IMR-90 (cell line): ENCODE data around the gene AKIP1. TPM values are rescaled to one million over a fixed set of nuclear protein-coding genes. Genes with fewer than 3 reads are reported as not detected.

Source experiments
- ATAC-seq: fragments of 200-7000 bp; cut with Tn5 transposase; 2 replicates; pipeline ENCODE4 v1.9.1; 2020; ENCODE audit warnings: low read depth, mild to moderate bottlenecking, moderate library complexity
- BruUV-seq: library from RNA; stranded (reverse); fragments of 400-500 nt; replicated peaks from 2 replicates; lab custom pipeline; 2021; lab: Mats Ljungman, UMichigan
- CTCF ChIA-PET: fragments of 300-600 bp; formaldehyde crosslinking; extraction: SDS; loops from one replicate; lab custom pipeline; 2021; ENCODE audit warnings: antibody characterized with exemption; lab: Yijun Ruan, JAX
- POLR2A ChIA-PET: fragments of 300-600 bp; sonication (Branson Sonifier 250); formaldehyde crosslinking; loops from one replicate; lab custom pipeline; 2022; ENCODE audit warnings: antibody characterized with exemption; ENCODE audit not compliant: unreplicated experiment; lab: Charles Lee
- DNase-seq: peaks from one replicate; pipeline ENCODE4 v3.0.0; 2013
- H2AFZ ChIP-seq: replicated peaks from 2 replicates; pipeline ENCODE3; 2013; ENCODE audit warnings: low read length, mild to moderate bottlenecking; ENCODE audit not compliant: poor library complexity
- H2AK5ac ChIP-seq: 2 replicates; pipeline ENCODE4 v1.6.1; 2013; ENCODE audit warnings: low read depth, low read length, inconsistent platforms
- H2AK9ac ChIP-seq: replicated peaks from 2 replicates; pipeline ENCODE3; 2013; ENCODE audit warnings: mild to moderate bottlenecking, low read depth, low read length, moderate library complexity; ENCODE audit not compliant: poor library complexity
- H2BK120ac ChIP-seq: 2 replicates; pipeline ENCODE4 v1.6.1; 2013; ENCODE audit warnings: low read depth, low read length, inconsistent platforms
- H2BK15ac ChIP-seq: 3 replicates; pipeline ENCODE4 v1.6.1; 2013; ENCODE audit warnings: low read depth, low read length, inconsistent platforms
- H2BK20ac ChIP-seq: 2 replicates; pipeline ENCODE4 v1.6.1; 2013; ENCODE audit warnings: low read depth, mild to moderate bottlenecking, inconsistent platforms, low read length, moderate library complexity
- H2BK5ac ChIP-seq: 2 replicates; pipeline ENCODE4 v1.6.1; 2013; ENCODE audit warnings: mild to moderate bottlenecking, low read depth, low read length, inconsistent platforms; ENCODE audit not compliant: poor library complexity, severe bottlenecking
- H3K14ac ChIP-seq: replicated peaks from 2 replicates; pipeline ENCODE4 v1.6.1; 2013; ENCODE audit warnings: low read depth, low read length, inconsistent platforms
- H3K18ac ChIP-seq: 2 replicates; pipeline ENCODE4 v1.6.1; 2013; ENCODE audit warnings: low read depth, low read length, control low read depth
- H3K23ac ChIP-seq: 2 replicates; pipeline ENCODE4 v1.6.1; 2013; ENCODE audit warnings: low read depth, low read length, inconsistent platforms
- H3K27ac ChIP-seq: 2 replicates; pipeline ENCODE4 v1.5.1; 2013; ENCODE audit warnings: mild to moderate bottlenecking, control low read depth, low read length; ENCODE audit not compliant: insufficient read depth
- H3K27me3 ChIP-seq: 2 replicates; pipeline ENCODE4 v1.6.1; 2013; ENCODE audit warnings: low read length; ENCODE audit not compliant: control insufficient read depth, insufficient read depth
- H3K36me3 ChIP-seq: 2 replicates; pipeline ENCODE4 v1.6.1; 2013; ENCODE audit warnings: low read length, mixed read lengths; ENCODE audit not compliant: control insufficient read depth, insufficient read depth
- H3K4ac ChIP-seq: 2 replicates; pipeline ENCODE4 v1.6.1; 2013; ENCODE audit warnings: low read depth, low read length, inconsistent platforms
- H3K4me1 ChIP-seq: 2 replicates; pipeline ENCODE4 v1.6.1; 2013; ENCODE audit warnings: low read length, mixed read lengths; ENCODE audit not compliant: control insufficient read depth, insufficient read depth
- H3K4me2 ChIP-seq: 2 replicates; pipeline ENCODE4 v1.6.1; 2013; ENCODE audit warnings: low read depth, mild to moderate bottlenecking, control low read depth, low read length, moderate library complexity
- H3K4me3 ChIP-seq: 2 replicates; pipeline ENCODE4 v1.5.1; 2013; ENCODE audit warnings: low read depth, mild to moderate bottlenecking, control low read depth, low read length, moderate library complexity; ENCODE audit not compliant: insufficient read depth
- H3K56ac ChIP-seq: 2 replicates; pipeline ENCODE4 v1.6.1; 2013; ENCODE audit warnings: low read length, inconsistent platforms; ENCODE audit not compliant: insufficient read depth; ENCODE audit errors: extremely low read depth
- H3K79me1 ChIP-seq, 2 experiments: 2 replicates each; pipeline ENCODE4 v1.6.1; 2013; ENCODE audit warnings: low read length in 2 of 2, inconsistent platforms in 1 of 2, low read depth in 1 of 2
- H3K9ac ChIP-seq: 2 replicates; pipeline ENCODE4 v1.6.1; 2013; ENCODE audit warnings: low read depth, low read length, control low read depth
- H3K9me1 ChIP-seq: 2 replicates; pipeline ENCODE4 v1.6.1; 2013; ENCODE audit warnings: low read length, inconsistent platforms; ENCODE audit not compliant: insufficient read depth
- H3K9me3 ChIP-seq: 2 replicates; pipeline ENCODE4 v1.6.1; 2013; ENCODE audit warnings: low read length; ENCODE audit not compliant: control insufficient read depth, insufficient read depth
- H4K20me1 ChIP-seq: 2 replicates; pipeline ENCODE4 v1.6.1; 2013; ENCODE audit warnings: low read length, inconsistent platforms; ENCODE audit not compliant: insufficient read depth
- H4K5ac ChIP-seq: 2 replicates; pipeline ENCODE4 v1.6.1; 2013; ENCODE audit warnings: mild to moderate bottlenecking, low read depth, low read length, control low read depth
- H4K8ac ChIP-seq, 2 experiments: 2 replicates each; pipeline ENCODE4 v1.6.1; 2013; ENCODE audit warnings: low read depth in 2 of 2, low read length in 2 of 2, control low read depth in 1 of 2, inconsistent platforms in 1 of 2
- H4K91ac ChIP-seq: 2 replicates; pipeline ENCODE4 v1.6.1; 2013; ENCODE audit warnings: low read depth, low read length, inconsistent platforms; ENCODE audit not compliant: insufficient read depth
- BHLHE40 ChIP-seq: fragments of 150-350 bp; IDR thresholded peaks from 2 replicates; pipeline ENCODE4 v1.6.1; 2016; ENCODE audit warnings: mild to moderate bottlenecking, low read depth, low read length
- CEBPB ChIP-seq: IDR thresholded peaks from 2 replicates; pipeline ENCODE4 v1.6.1; 2012; ENCODE audit warnings: low read depth, low read length, improper control_type of control experiment
- CHD1 ChIP-seq: IDR thresholded peaks from 2 replicates; pipeline ENCODE4 v1.6.1; 2012; ENCODE audit warnings: low read depth, low read length, improper control_type of control experiment
- FOS ChIP-seq: fragments of 150-350 bp; IDR thresholded peaks from 2 replicates; pipeline ENCODE4 v1.6.1; 2016; ENCODE audit warnings: low read depth, low read length
- MAFK ChIP-seq: IDR thresholded peaks from 2 replicates; pipeline ENCODE4 v1.6.1; 2012; ENCODE audit warnings: low read depth, low read length, improper control_type of control experiment
- MAZ ChIP-seq: IDR thresholded peaks from 2 replicates; pipeline ENCODE4 v1.6.1; 2012; ENCODE audit warnings: low read depth, mild to moderate bottlenecking, low read length, improper control_type of control experiment, moderate library complexity, borderline replicate concordance
- MXI1 ChIP-seq: IDR thresholded peaks from 2 replicates; pipeline ENCODE4 v1.6.1; 2012; ENCODE audit warnings: low read depth, mild to moderate bottlenecking, low read length, moderate library complexity, borderline replicate concordance
- NFE2L2 ChIP-seq: fragments of 150-350 bp; IDR thresholded peaks from 2 replicates; pipeline ENCODE4 v1.6.1; 2016; ENCODE audit warnings: low read depth, mild to moderate bottlenecking, low read length
- POLR2A ChIP-seq: IDR thresholded peaks from 2 replicates; pipeline ENCODE4 v1.6.1; 2012; ENCODE audit warnings: mild to moderate bottlenecking, low read depth, low read length
- RAD21 ChIP-seq: IDR thresholded peaks from 2 replicates; pipeline ENCODE4 v1.6.1; 2012; ENCODE audit warnings: low read length, improper control_type of control experiment
- RCOR1 ChIP-seq: IDR thresholded peaks from 2 replicates; pipeline ENCODE4 v1.6.1; 2012; ENCODE audit warnings: mild to moderate bottlenecking, low read length, improper control_type of control experiment; ENCODE audit not compliant: insufficient replicate concordance
- RFX5 ChIP-seq: IDR thresholded peaks from 2 replicates; pipeline ENCODE4 v1.8.0; 2012; ENCODE audit warnings: low read depth, mild to moderate bottlenecking, low read length, moderate library complexity
- SMC3 ChIP-seq: fragments of 150-350 bp; IDR thresholded peaks from 2 replicates; pipeline ENCODE4 v1.6.1; 2016; ENCODE audit warnings: low read depth, mild to moderate bottlenecking, antibody characterized with exemption, low read length, moderate library complexity
- whole genome bisulfite sequencing, 2 experiments: methylation state at CpG; one replicate each; pipeline versions ENCODE4 v1.1.5 to v1.1.7; 2013; ENCODE audit warnings: missing lambda C conversion rate in 2 of 2; ENCODE audit not compliant: insufficient read length in 1 of 2; ENCODE audit errors: extremely low coverage in 2 of 2; 5-methylcytosine and 5-hydroxymethylcytosine counted together
- dilution Hi-C: fragments of 300-500 bp; cut with HindIII; formaldehyde crosslinking; loops from one replicate; pipeline ENCODE4 v1.14.3; 2018; ENCODE audit warnings: low sequenced_read_pairs; ENCODE audit not compliant: unreplicated experiment
- in situ Hi-C: fragments of 300-500 bp; cut with MboI; formaldehyde crosslinking; loops from 3 replicates; pipeline ENCODE4 v1.14.3; 2019; ENCODE audit warnings: low sequenced_read_pairs, inconsistent platforms, mixed read lengths
- intact Hi-C: fragments of 100-400 bp; cut with micrococcal nuclease; formaldehyde crosslinking; loops from 2 replicates; pipeline ENCODE4 v1.10.0; 2022
- polyA plus RNA-seq, 3 experiments: library from polyadenylated mRNA; depleted of rRNA; stranded (reverse); fragments of >200 nt; gene quantifications; 2 replicates each; pipeline ENCODE4 v1.2.3, GENCODE V29; 2012; ENCODE audit warnings: low replicate concordance in 1 of 3
- total RNA-seq: library from RNA; depleted of rRNA; stranded (reverse); fragments of >200 nt; gene quantifications from 2 replicates; pipeline ENCODE4 v1.2.3, GENCODE V29; 2012
- TF ChIP-seq, protein P1 (sequence below): fragments of 150-350 bp; IDR thresholded peaks from 2 replicates; pipeline ENCODE4 v1.6.1; 2016; ENCODE audit warnings: low read depth, mild to moderate bottlenecking, low read length, moderate library complexity, borderline replicate concordance
- TF ChIP-seq, protein P2 (sequence below): conservative IDR thresholded peaks from 2 replicates; pipeline ENCODE4 v1.5.1; 2012; ENCODE audit warnings: mild to moderate bottlenecking, low read depth, low read length, improper control_type of control experiment
- TF ChIP-seq, protein P3 (sequence below): fragments of 150-350 bp; IDR thresholded peaks from 2 replicates; pipeline ENCODE4 v1.6.1; 2017; ENCODE audit warnings: mild to moderate bottlenecking, antibody characterized with exemption, low read length, low read depth

AKIP1 gene
- total and polyA plus RNA-seq, 2 of the 4 experiments (the other 2 are of a cell fraction): 33.9 to 36.0 TPM

DNA sequence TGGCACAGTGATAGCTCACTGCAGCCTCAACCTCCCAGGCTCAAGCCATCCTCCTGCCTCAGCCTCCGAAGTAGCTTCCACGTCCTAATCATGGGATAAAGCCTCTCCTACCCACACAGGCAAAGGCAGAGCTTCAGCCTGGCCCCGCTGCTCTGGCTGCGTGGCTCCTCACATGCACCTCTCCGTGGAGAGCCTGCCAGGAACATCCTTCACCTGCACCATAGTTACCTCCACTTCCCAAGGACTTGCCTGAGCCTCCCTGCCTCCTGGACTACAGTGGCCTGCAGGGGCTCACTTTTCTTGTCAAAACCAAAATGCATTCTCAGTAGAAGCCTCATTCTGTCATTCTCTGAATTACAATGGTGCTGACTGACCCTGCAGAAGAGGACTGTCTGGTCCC is 15.2 kb downstream of the AKIP1 start:
- DNase-seq (no peak), ATAC-seq (no peak)
- no TSS peak for BruUV-seq
- POLR2A ChIA-PET: interaction anchor here (1.1 kb wide), 1 partner anchor 9 kb away, joined by 3 read pairs; no protein-coding TSS in a partner anchor
- H3K79me1 ChIP-seq: no peaks in the 10 kb centered on the region
- H3K4me1 ChIP-seq: peaks cover 10% of the 10 kb centered on the region
- H3K18ac ChIP-seq: no peak overlapping the region
- H3K9ac ChIP-seq: no peak overlapping the region
- no peak overlapping the region for H3K14ac ChIP-seq
- no peaks in the 10 kb centered on the region for H3K27me3 ChIP-seq
- H4K20me1 ChIP-seq: no peaks in the 10 kb centered on the region
- no peak overlapping the region for H4K8ac ChIP-seq
- no peak overlapping the region for H3K4me3 ChIP-seq
- no peak overlapping the region for H3K4me2 ChIP-seq
- dilution Hi-C loops: no loop called here
- H4K91ac ChIP-seq: no peak overlapping the region
- no peak overlapping the region for H2BK20ac ChIP-seq
- 97% methylated on average over 3 of the region's 5 CpGs; no CpG with 5 or more reads in 1 of the 2 experiments for WGBS, 2 experiments
- H3K56ac ChIP-seq: no peak overlapping the region
- in situ Hi-C loops: no loop called here
- no peak overlapping the region for H2AK9ac ChIP-seq
- peaks cover 10% of the 10 kb centered on the region for H3K36me3 ChIP-seq
- no peak overlapping the region for H2BK120ac ChIP-seq
- no peak overlapping the region for H2BK5ac ChIP-seq
- no peak overlapping the region for H2AK5ac ChIP-seq
- no peaks in the 10 kb centered on the region for H3K9me3 ChIP-seq
- H3K4ac ChIP-seq: no peak overlapping the region
- H4K5ac ChIP-seq: no peak overlapping the region
- no peak overlapping the region for H3K23ac ChIP-seq
- no peak overlapping the region for H2BK15ac ChIP-seq
- intact Hi-C loops: no loop called here
- no peak overlapping the region for H3K27ac ChIP-seq
- H2AFZ ChIP-seq: no peak overlapping the region
- H3K9me1 ChIP-seq: peaks cover 14% of the 10 kb centered on the region; the same call in 1 of the 2 replicates
- CTCF ChIA-PET: interaction anchor here (0.5 kb wide), 1 partner anchor 120 kb away, joined by 3 read pairs; no protein-coding TSS in a partner anchor
- TF ChIP-seq BHLHE40: no peak
- TF ChIP-seq CHD1: no peak
- TF ChIP-seq, protein P1, sequence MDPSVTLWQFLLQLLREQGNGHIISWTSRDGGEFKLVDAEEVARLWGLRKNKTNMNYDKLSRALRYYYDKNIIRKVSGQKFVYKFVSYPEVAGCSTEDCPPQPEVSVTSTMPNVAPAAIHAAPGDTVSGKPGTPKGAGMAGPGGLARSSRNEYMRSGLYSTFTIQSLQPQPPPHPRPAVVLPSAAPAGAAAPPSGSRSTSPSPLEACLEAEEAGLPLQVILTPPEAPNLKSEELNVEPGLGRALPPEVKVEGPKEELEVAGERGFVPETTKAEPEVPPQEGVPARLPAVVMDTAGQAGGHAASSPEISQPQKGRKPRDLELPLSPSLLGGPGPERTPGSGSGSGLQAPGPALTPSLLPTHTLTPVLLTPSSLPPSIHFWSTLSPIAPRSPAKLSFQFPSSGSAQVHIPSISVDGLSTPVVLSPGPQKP: no peak
- no peak for TF ChIP-seq FOS
- TF ChIP-seq, protein P2, sequence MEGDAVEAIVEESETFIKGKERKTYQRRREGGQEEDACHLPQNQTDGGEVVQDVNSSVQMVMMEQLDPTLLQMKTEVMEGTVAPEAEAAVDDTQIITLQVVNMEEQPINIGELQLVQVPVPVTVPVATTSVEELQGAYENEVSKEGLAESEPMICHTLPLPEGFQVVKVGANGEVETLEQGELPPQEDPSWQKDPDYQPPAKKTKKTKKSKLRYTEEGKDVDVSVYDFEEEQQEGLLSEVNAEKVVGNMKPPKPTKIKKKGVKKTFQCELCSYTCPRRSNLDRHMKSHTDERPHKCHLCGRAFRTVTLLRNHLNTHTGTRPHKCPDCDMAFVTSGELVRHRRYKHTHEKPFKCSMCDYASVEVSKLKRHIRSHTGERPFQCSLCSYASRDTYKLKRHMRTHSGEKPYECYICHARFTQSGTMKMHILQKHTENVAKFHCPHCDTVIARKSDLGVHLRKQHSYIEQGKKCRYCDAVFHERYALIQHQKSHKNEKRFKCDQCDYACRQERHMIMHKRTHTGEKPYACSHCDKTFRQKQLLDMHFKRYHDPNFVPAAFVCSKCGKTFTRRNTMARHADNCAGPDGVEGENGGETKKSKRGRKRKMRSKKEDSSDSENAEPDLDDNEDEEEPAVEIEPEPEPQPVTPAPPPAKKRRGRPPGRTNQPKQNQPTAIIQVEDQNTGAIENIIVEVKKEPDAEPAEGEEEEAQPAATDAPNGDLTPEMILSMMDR: no peak
- TF ChIP-seq RCOR1: no peak
- no peak for TF ChIP-seq POLR2A
- TF ChIP-seq, protein P3, sequence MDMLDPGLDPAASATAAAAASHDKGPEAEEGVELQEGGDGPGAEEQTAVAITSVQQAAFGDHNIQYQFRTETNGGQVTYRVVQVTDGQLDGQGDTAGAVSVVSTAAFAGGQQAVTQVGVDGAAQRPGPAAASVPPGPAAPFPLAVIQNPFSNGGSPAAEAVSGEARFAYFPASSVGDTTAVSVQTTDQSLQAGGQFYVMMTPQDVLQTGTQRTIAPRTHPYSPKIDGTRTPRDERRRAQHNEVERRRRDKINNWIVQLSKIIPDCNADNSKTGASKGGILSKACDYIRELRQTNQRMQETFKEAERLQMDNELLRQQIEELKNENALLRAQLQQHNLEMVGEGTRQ: no peak
- TF ChIP-seq NFE2L2: no peak
- no peak for TF ChIP-seq MAFK
- TF ChIP-seq SMC3: no peak
- TF ChIP-seq MXI1: no peak
- no peak for TF ChIP-seq RAD21
- no peak for TF ChIP-seq RFX5
- no peak for TF ChIP-seq CEBPB
- no peak for TF ChIP-seq MAZ
